Sigmoid colon (tissue), 4 donors: ENCODE data around the gene COA1.

Experiments
- CTCF ChIP-seq, 4 experiments: fragments of 450-650 bp in 3 of 4; fragments of 200-600 bp in 1 of 4; IDR thresholded peaks; one replicate each; pipeline ENCODE4 v1.5.1; 2016 to 2019; ENCODE audit warnings: antibody characterized with exemption in 4 of 4, mild to moderate bottlenecking in 3 of 4, moderate library complexity in 2 of 4
- EP300 ChIP-seq, 4 donors: sonication (generic); formaldehyde crosslinking; IDR thresholded peaks; one replicate each; pipeline ENCODE4 v1.6.1; 2017; ENCODE audit warnings: antibody characterized with exemption in 4 of 4
- POLR2A ChIP-seq, 2 donors: fragments of 450-650 bp; IDR thresholded peaks; one replicate each; pipeline ENCODE4 v1.6.1; 2016; ENCODE audit warnings: antibody characterized with exemption in 2 of 2, mild to moderate bottlenecking in 2 of 2, moderate library complexity in 2 of 2
- POLR2AphosphoS5 ChIP-seq, 4 donors: sonication (generic); formaldehyde crosslinking; IDR thresholded peaks; one replicate each; pipeline ENCODE4 v1.6.1; 2017; ENCODE audit warnings: antibody characterized with exemption in 4 of 4

- no peak for TF ChIP-seq EP300 (IDR thresholded peaks at IDR 0.05)
- no peak for TF ChIP-seq CTCF (IDR thresholded peaks at IDR 0.05)
- TF ChIP-seq POLR2AphosphoS5 (IDR thresholded peaks at IDR 0.05), result no peak
- TF ChIP-seq POLR2A (IDR thresholded peaks at IDR 0.05), result no peak
These were observed 99.5 kb downstream of the COA1 start for GRCh38 chr7:43629857-43630256.
